A549 (cell line): Measurements from ENCODE around the gene DISP3. TPM values are rescaled to one million over a fixed set of nuclear protein-coding genes. Genes with fewer than 3 reads are reported as not detected.

Experiments used
- ATAC-seq, 2 experiments: fragments of 200-7000 bp in 1 of 2; fragments of >200 bp in 1 of 2; cut with Nextera tagmentation in 1 of 2; cut with Tn5 transposase in 1 of 2; 3 replicates each; pipeline versions ENCODE4 v1.8.0 to v1.9.1; 2018 to 2020; ENCODE audit warnings: mild to moderate bottlenecking in 1 of 2, moderate library complexity in 1 of 2
- CTCF ChIA-PET: fragments of 300-600 bp; sonication (Branson Sonifier 250); formaldehyde crosslinking; extraction: SDS; loops from one replicate; lab custom pipeline; 2021; ENCODE audit warnings: antibody characterized with exemption, inconsistent platforms; lab: Yijun Ruan, JAX
- POLR2A ChIA-PET: fragments of 350-600 bp; formaldehyde crosslinking; extraction: SDS; loops from one replicate; lab custom pipeline; 2021; ENCODE audit warnings: antibody characterized with exemption, inconsistent platforms; lab: Yijun Ruan, JAX
- DNase-seq, 2 experiments: peaks; one replicate each; pipeline versions ENCODE4 v3.0.0 to v3.0.0-alpha.2; 2011 to 2016; ENCODE audit warnings: low read depth in 1 of 2, low spot score in 1 of 2
- FAIRE-seq: peaks from 2 replicates; lab custom pipeline; 2011; peaks lifted over from hg19 to GRCh38; lab: Jason Lieb, UNC
- H3K27ac ChIP-seq, 2 experiments: fragments of >200 bp; sonication (Bioruptor Twin); formaldehyde crosslinking; 3 replicates each; pipeline ENCODE4 v1.5.1; 2016 to 2017
- H3K4me1 ChIP-seq: fragments of >200 bp; sonication (Bioruptor Twin); formaldehyde crosslinking; 3 replicates; pipeline ENCODE4 v1.6.1; 2016
- H3K4me2 ChIP-seq: fragments of >200 bp; sonication (Bioruptor Twin); formaldehyde crosslinking; 3 replicates; pipeline ENCODE4 v1.6.1; 2016
- H3K4me3 ChIP-seq: fragments of >200 bp; sonication (Bioruptor Twin); formaldehyde crosslinking; 3 replicates; pipeline ENCODE4 v1.5.1; 2016
- H3K9me3 ChIP-seq: fragments of >200 bp; sonication (Bioruptor Twin); formaldehyde crosslinking; 3 replicates; pipeline ENCODE4 v1.6.1; 2016
- BCL3 ChIP-seq: fragments of >200 bp; sonication (Bioruptor Twin); formaldehyde crosslinking; IDR thresholded peaks from 3 replicates; pipeline ENCODE4 v1.6.1; 2016
- BHLHE40 ChIP-seq: IDR thresholded peaks from 2 replicates; pipeline ENCODE4 v1.6.1; 2012; ENCODE audit warnings: low read depth, low read length, inconsistent platforms
- CEBPB ChIP-seq, 2 experiments: fragments of >200 bp in 1 of 2; sonication (Bioruptor Twin) in 1 of 2; formaldehyde crosslinking in 1 of 2; IDR thresholded peaks; 2 replicates each; pipeline ENCODE4 v1.6.1; 2012 to 2016
- CHD4 ChIP-seq: fragments of 200-600 bp; sonication (generic); IDR thresholded peaks from 2 replicates; pipeline ENCODE4 v1.6.1; 2016; ENCODE audit warnings: antibody characterized with exemption, mild to moderate bottlenecking, borderline replicate concordance
- CTCF ChIP-seq: fragments of >200 bp; sonication (Bioruptor Twin); formaldehyde crosslinking; IDR thresholded peaks from 3 replicates; pipeline ENCODE4 v1.5.1; 2016
- EP300 ChIP-seq, 2 experiments: fragments of >200 bp; sonication (Bioruptor Twin); formaldehyde crosslinking; IDR thresholded peaks; 2 replicates in 1 of 2; 3 replicates in 1 of 2; pipeline ENCODE4 v1.6.1; 2016 to 2017
- ESRRA ChIP-seq: fragments of 150-350 bp; IDR thresholded peaks from 2 replicates; pipeline ENCODE4 v1.6.1; 2014; ENCODE audit warnings: mild to moderate bottlenecking, low read length, borderline replicate concordance
- FOSB ChIP-seq: fragments of 250-450 bp; sonication (Bioruptor Pico); IDR thresholded peaks from 2 replicates; pipeline ENCODE4 v1.5.0; 2020; ENCODE audit warnings: mild to moderate bottlenecking, moderate library complexity
- FOXS1 ChIP-seq: fragments of 250-450 bp; sonication (Bioruptor Pico); IDR thresholded peaks from 2 replicates; pipeline ENCODE4 v1.5.0; 2020; ENCODE audit warnings: mild to moderate bottlenecking, moderate library complexity
- GATA3 ChIP-seq: IDR thresholded peaks from 2 replicates; pipeline ENCODE4 v1.6.1; 2012; ENCODE audit warnings: borderline replicate concordance
- HES2 ChIP-seq: fragments of >200 bp; sonication (Bioruptor Twin); formaldehyde crosslinking; IDR thresholded peaks from 2 replicates; pipeline ENCODE4 v1.6.1; 2016
- HMGXB4 ChIP-seq: fragments of 250-450 bp; sonication (Bioruptor Pico); IDR thresholded peaks from 2 replicates; pipeline ENCODE4 v1.5.0; 2021; ENCODE audit warnings: mild to moderate bottlenecking, moderate library complexity, borderline replicate concordance
- HOXA7 ChIP-seq: fragments of 250-450 bp; sonication (Bioruptor Pico); IDR thresholded peaks from 2 replicates; pipeline ENCODE4 v1.5.0; 2020; ENCODE audit warnings: mild to moderate bottlenecking, moderate library complexity
- JUN ChIP-seq, 2 experiments: fragments of >200 bp; sonication (Bioruptor Twin); formaldehyde crosslinking; IDR thresholded peaks; 2 replicates in 1 of 2; 3 replicates in 1 of 2; pipeline ENCODE4 v1.6.1; 2016 to 2017
- JUNB ChIP-seq: fragments of >200 bp; sonication (Bioruptor Twin); formaldehyde crosslinking; IDR thresholded peaks from 2 replicates; pipeline ENCODE4 v1.6.1; 2016
- KDM1A ChIP-seq: fragments of 200-600 bp; sonication (generic); IDR thresholded peaks from 2 replicates; pipeline ENCODE4 v1.6.1; 2016; ENCODE audit warnings: low read depth, mild to moderate bottlenecking
- NPAS2 ChIP-seq: fragments of 250-450 bp; sonication (Bioruptor Pico); IDR thresholded peaks from 2 replicates; pipeline ENCODE4 v1.8.0; 2022; ENCODE audit warnings: mild to moderate bottlenecking, moderate library complexity, borderline replicate concordance
- PHF8 ChIP-seq: fragments of 200-600 bp; sonication (generic); IDR thresholded peaks from 2 replicates; pipeline ENCODE4 v1.6.1; 2016; ENCODE audit warnings: low read depth, mild to moderate bottlenecking, antibody characterized with exemption, moderate library complexity, borderline replicate concordance
- POLR2A ChIP-seq: IDR thresholded peaks from 2 replicates; pipeline ENCODE4 v1.6.1; 2012; ENCODE audit warnings: mild to moderate bottlenecking, low read length
- POLR2AphosphoS2 ChIP-seq: conservative IDR thresholded peaks from 2 replicates; pipeline ENCODE4 v1.6.1; 2012; ENCODE audit warnings: low read length, improper control_type of control experiment, inconsistent platforms
- RAD21 ChIP-seq, 2 experiments: fragments of >200 bp in 1 of 2; sonication (Bioruptor Twin) in 1 of 2; formaldehyde crosslinking in 1 of 2; IDR thresholded peaks in 1 of 2; conservative IDR thresholded peaks in 1 of 2; 2 replicates in 1 of 2; 3 replicates in 1 of 2; pipeline ENCODE4 v1.6.1; 2012 to 2018; ENCODE audit warnings: inconsistent platforms in 1 of 2
- RCOR1 ChIP-seq: fragments of 150-350 bp; IDR thresholded peaks from 2 replicates; pipeline ENCODE4 v1.6.1; 2014; ENCODE audit warnings: antibody characterized with exemption, low read length, low read depth
- SMC3 ChIP-seq: fragments of >200 bp; sonication (Bioruptor Twin); formaldehyde crosslinking; IDR thresholded peaks from 3 replicates; pipeline ENCODE4 v1.6.1; 2018; ENCODE audit warnings: inconsistent platforms
- USF2 ChIP-seq: fragments of 450-650 bp; IDR thresholded peaks from 2 replicates; pipeline ENCODE4 v1.6.1; 2014; ENCODE audit warnings: antibody characterized with exemption
- ZC3H11A ChIP-seq: fragments of 450-650 bp; IDR thresholded peaks from 2 replicates; pipeline ENCODE4 v1.6.1; 2014; ENCODE audit warnings: antibody characterized with exemption, mild to moderate bottlenecking
- ZFP36 ChIP-seq: fragments of 450-650 bp; IDR thresholded peaks from 2 replicates; pipeline ENCODE4 v1.6.1; 2014; ENCODE audit warnings: borderline replicate concordance; ENCODE audit not compliant: partially characterized antibody
- WGBS: methylation state at CpG from one replicate; pipeline ENCODE4 v1.1.6; 2017; ENCODE audit errors: missing lambda C conversion rate; 5-methylcytosine and 5-hydroxymethylcytosine counted together
- polyA plus RNA-seq, 4 experiments: library from polyadenylated mRNA; depleted of rRNA in 3 of 4; stranded (reverse); fragments of >200 nt; fragmentation: RNase III in 1 of 4; extraction: RNeasy Plus Mini Kit Qiagen cat#74134 plus additional on column Dnase treatment in 1 of 4; gene quantifications; 2 replicates in 3 of 4; 3 replicates in 1 of 4; pipeline ENCODE4 v1.2.3, GENCODE V29; 2011 to 2017

The DISP3 gene
- polyA plus RNA-seq, 2 of the 4 experiments (the other 2 are of a cell fraction), result 0.09 to 0.22 TPM

- Histone ChIP-seq H3K4me2 (no peak overlapping the region), H3K4me1 (no peaks in the 10 kb centered on the region), H3K9me3 (no peaks in the 10 kb centered on the region), H3K4me3 (no peak overlapping the region), H3K27ac (no peak overlapping the region)
- CTCF ChIA-PET, result interaction anchor here (0.6 to 1.2 kb wide), 2 partner anchors 82 to 85 kb away, joined by 3 read pairs; partner anchors contain the start of gene DISP3
- TF ChIP-seq BCL3 (no peak), HOXA7 (CRISPR knock-in tag) (no peak), CTCF (no peak), RCOR1 (no peak), NPAS2 (CRISPR knock-in tag) (no peak), POLR2A (no peak), HMGXB4 (CRISPR knock-in tag) (no peak), SMC3 (no peak), KDM1A (no peak), JUNB (no peak), FOSB (CRISPR knock-in tag) (no peak), CHD4 (no peak)
- POLR2A ChIA-PET, result no interaction called here
- 47% methylated on average over 6 of the region's 14 CpGs for WGBS
- no peak for DNase-seq
- ATAC-seq, result 0 out of 6 replicates have a peak, but pooled peaks of 1 of the 2 experiments have one; percentile 24
- FAIRE-seq, result no peak
These were observed 84.7 kb downstream of the DISP3 start for GRCh38 chr1:11563560-11564069.

GRCh38 chr1:11564237-11564636, 85.3 kb downstream of the DISP3 start:
- Histone ChIP-seq H3K4me2 (no peak overlapping the region), H3K27ac (no peak overlapping the region), H3K4me3 (no peak overlapping the region), H3K4me1 (no peaks in the 10 kb centered on the region), H3K9me3 (no peaks in the 10 kb centered on the region)
- 31% methylated on average over 5 of the region's 5 CpGs for WGBS
- FAIRE-seq (no peak), ATAC-seq (peak in 1 of 2 experiments; percentile 21; a peak in 1 of 6 replicates), DNase-seq (no peak)
- POLR2A ChIA-PET, result no interaction called here
- TF ChIP-seq RCOR1 (no peak), USF2 (no peak), FOXS1 (CRISPR knock-in tag) (no peak), BHLHE40 (no peak), POLR2AphosphoS2 (no peak), CEBPB (IDR thresholded peaks at IDR 0.05) (no peak), CHD4 (no peak), ESRRA (no peak), ZFP36 (no peak), JUN (IDR thresholded peaks at IDR 0.05) (no peak), RAD21 (conservative IDR thresholded peaks at IDR 0.05 in 1 of 2, IDR thresholded peaks at IDR 0.05 in 1 of 2) (no peak), ZC3H11A (no peak), PHF8 (no peak), GATA3 (no peak), HES2 (no peak), EP300 (IDR thresholded peaks at IDR 0.05) (no peak)
- CTCF ChIA-PET, result interaction anchor here (1.2 kb wide), 1 partner anchor 85 kb away, joined by 3 read pairs; the partner anchor contains the start of gene DISP3
